Stimulated activated CD4-positive, alpha-beta T cell treated with anti-CD3 and anti-CD28 coated beads, Interleukin-12 subunit alpha, Interleukin-12 subunit beta, amount 100 ng/mL, for 4 hours (primary cell): ENCODE data around the gene CLNS1A.
"Not testable (repeated sequence)": the region's sequence is repeated elsewhere in the genome, so short reads cannot be mapped to it uniquely, and the experiment has no call there.

ENCODE experiments used
- DNase-seq: peaks from one replicate; pipeline ENCODE4 v3.0.0-alpha.2; 2020

Gene CLNS1A

GRCh38 chr11:77617892-77618291 lies 19.7 kb downstream of the CLNS1A start:
- DNase-seq, result no peak

- no peak for DNase-seq
Observed at GRCh38 chr11:77611921-77612320, 25.7 kb downstream of the CLNS1A start.

GRCh38 chr11:77609234-77609633 lies 28.4 kb downstream of the CLNS1A start:
- DNase-seq, result no peak

GRCh38 chr11:77604281-77604680 lies 33.3 kb downstream of the CLNS1A start:
- DNase-seq, result no peak

GRCh38 chr11:77602381-77603088 lies 35.1 kb downstream of the CLNS1A start:
- DNase-seq, result no peak

- no peak for DNase-seq
Observed at GRCh38 chr11:77598195-77598594, 39.4 kb downstream of the CLNS1A start.

- no peak for DNase-seq
Observed at GRCh38 chr11:77596626-77597025, 41.0 kb downstream of the CLNS1A start.

- DNase-seq, result no peak
Observed at GRCh38 chr11:77593883-77594282, 43.7 kb downstream of the CLNS1A start.

- no peak for DNase-seq
Observed at GRCh38 chr11:77592727-77593126, 44.9 kb downstream of the CLNS1A start.

- DNase-seq, result peak; percentile 6
Observed at GRCh38 chr11:77590194-77590782, 47.3 kb downstream of the CLNS1A start.

- peak; percentile 64 for DNase-seq
Observed at GRCh38 chr11:77589521-77590193, 47.9 kb downstream of the CLNS1A start, which contains the start of gene AQP11. TSS of gene AQP11 (plus strand) at chr11:77589953. CDS start at chr11:77589993, 40 bp downstream.

GRCh38 chr11:77589181-77589520 lies 48.4 kb downstream of the CLNS1A start:
- DNase-seq, result no peak

- DNase-seq, result no peak
Observed at GRCh38 chr11:77580712-77581337, 56.8 kb downstream of the CLNS1A start.

- DNase-seq, result not testable (repeated sequence)
Observed at GRCh38 chr11:77575428-77575827, 62.2 kb downstream of the CLNS1A start.

GRCh38 chr11:77570896-77571295 lies 66.7 kb downstream of the CLNS1A start:
- not testable (repeated sequence) for DNase-seq

- no peak for DNase-seq
Observed at GRCh38 chr11:77569676-77570070, 67.9 kb downstream of the CLNS1A start.

GRCh38 chr11:77568916-77569675 lies 68.5 kb downstream of the CLNS1A start:
- no peak for DNase-seq

- no peak for DNase-seq
Observed at GRCh38 chr11:77568306-77568705, 69.3 kb downstream of the CLNS1A start.
